GM19023 (cell line): ENCODE results near the gene TXNDC2.
"Not testable (repeated sequence)": the region's sequence is repeated elsewhere in the genome, so short reads cannot be mapped to it uniquely, and the experiment has no call there.

ENCODE experiments used
- ATAC-seq: cut with Tn5 transposase; IDR thresholded peaks from one replicate; pipeline ENCODE4 v1.9.1; 2021; ENCODE audit warnings: mild to moderate bottlenecking, moderate library complexity; ENCODE audit not compliant: unreplicated experiment

TXNDC2 gene

GRCh38 chr18:9885170-9886004 lies at the start of gene TXNDC2:
Gene TXNDC2 (plus strand): TSS chr18:9885973. CDS start chr18:9886681, 708 bp downstream.
- no peak for ATAC-seq

- ATAC-seq = no peak
Observed at GRCh38 chr18:9838144-9838877, 47.5 kb upstream of the TXNDC2 start.

GRCh38 chr18:9839211-9839610 lies 46.6 kb upstream of the TXNDC2 start:
- ATAC-seq = no peak

- no peak for ATAC-seq
Observed at GRCh38 chr18:9839853-9840252, 45.9 kb upstream of the TXNDC2 start.

- no peak for ATAC-seq
Observed at GRCh38 chr18:9841752-9842151, 44.0 kb upstream of the TXNDC2 start.

GRCh38 chr18:9842448-9842847 lies 43.3 kb upstream of the TXNDC2 start:
- ATAC-seq = no peak

- ATAC-seq = no peak
Observed at GRCh38 chr18:9845256-9845655, 40.5 kb upstream of the TXNDC2 start.

GRCh38 chr18:9846162-9846925 lies 39.4 kb upstream of the TXNDC2 start:
- ATAC-seq = no peak

GRCh38 chr18:9848170-9848879 lies 37.4 kb upstream of the TXNDC2 start:
- ATAC-seq = no peak

GRCh38 chr18:9849407-9850283 lies 36.1 kb upstream of the TXNDC2 start:
- ATAC-seq = no peak

- no peak for ATAC-seq
Observed at GRCh38 chr18:9850309-9850708, 35.5 kb upstream of the TXNDC2 start.

- ATAC-seq = no peak
Observed at GRCh38 chr18:9851511-9851910, 34.3 kb upstream of the TXNDC2 start.

GRCh38 chr18:9852266-9853081 lies 33.3 kb upstream of the TXNDC2 start:
- no peak for ATAC-seq

GRCh38 chr18:9854801-9855676 lies 30.7 kb upstream of the TXNDC2 start:
- no peak for ATAC-seq

GRCh38 chr18:9855681-9856080 lies 30.1 kb upstream of the TXNDC2 start:
- ATAC-seq = no peak

GRCh38 chr18:9856092-9856491 lies 29.7 kb upstream of the TXNDC2 start:
- ATAC-seq = no peak

GRCh38 chr18:9857479-9857998 lies 28.2 kb upstream of the TXNDC2 start:
- not testable (repeated sequence) for ATAC-seq

- no peak for ATAC-seq
Observed at GRCh38 chr18:9858642-9859041, 27.1 kb upstream of the TXNDC2 start.
